WTC11 (cell line): Measurements from ENCODE around the gene TSPAN10. TPM values are rescaled to one million over a fixed set of nuclear protein-coding genes. Genes with fewer than 3 reads are reported as not detected.

Experiments
- ATAC-seq: fragments of 200-7000 bp; cut with Tn5 transposase; 2 replicates; pipeline ENCODE4 v1.10.0; 2021; ENCODE audit warnings: mild to moderate bottlenecking, moderate library complexity
- CTCF ChIA-PET: fragments of 300-600 bp; sonication (Branson Sonifier 250); formaldehyde crosslinking; loops from one replicate; lab custom pipeline; 2021; ENCODE audit warnings: antibody characterized with exemption; lab: Charles Lee
- POLR2A ChIA-PET: fragments of 350-600 bp; sonication (Branson Sonifier 250); formaldehyde crosslinking; loops from one replicate; lab custom pipeline; 2021; ENCODE audit warnings: antibody characterized with exemption; lab: Charles Lee
- DNase-seq: peaks from one replicate; pipeline ENCODE4 v3.0.0; 2021; ENCODE audit warnings: low spot score
- H3K27ac Mint-ChIP-seq: 2 replicates; pipeline ENCODE4 v1.8.0; 2021; ENCODE audit warnings: mixed read lengths
- H3K27me3 Mint-ChIP-seq: 2 replicates; pipeline ENCODE4 v1.8.0; 2021; ENCODE audit warnings: low read depth, mild to moderate bottlenecking, moderate library complexity, mixed read lengths
- H3K36me3 Mint-ChIP-seq: 2 replicates; pipeline ENCODE4 v1.8.0; 2021; ENCODE audit warnings: mixed read lengths
- H3K4me1 Mint-ChIP-seq: 2 replicates; pipeline ENCODE4 v1.8.0; 2022; ENCODE audit warnings: mixed read lengths
- H3K4me3 Mint-ChIP-seq: 2 replicates; pipeline ENCODE4 v1.8.0; 2021; ENCODE audit warnings: mild to moderate bottlenecking, moderate library complexity, mixed read lengths
- H3K9me3 Mint-ChIP-seq: 2 replicates; pipeline ENCODE4 v1.8.0; 2021; ENCODE audit warnings: mixed read lengths
- AR ChIP-seq: fragments of 250-450 bp; sonication (Bioruptor Pico); IDR thresholded peaks from 2 replicates; pipeline ENCODE4 v1.9.0; 2021; ENCODE audit warnings: mild to moderate bottlenecking
- CBFB ChIP-seq: sonication (generic); formaldehyde crosslinking; IDR thresholded peaks from 2 replicates; pipeline ENCODE4 v1.8.1; 2022; ENCODE audit warnings: mild to moderate bottlenecking, low read depth, missing genetic modification reagents
- ELF4 ChIP-seq: sonication (generic); formaldehyde crosslinking; IDR thresholded peaks from 2 replicates; pipeline ENCODE4 v1.8.1; 2022; ENCODE audit warnings: low read depth, mild to moderate bottlenecking, moderate library complexity, missing genetic modification reagents
- EMX1 ChIP-seq: fragments of 250-450 bp; sonication (Bioruptor Pico); IDR thresholded peaks from 2 replicates; pipeline ENCODE4 v1.8.0; 2021; ENCODE audit warnings: mild to moderate bottlenecking
- ETV6 ChIP-seq: sonication (generic); formaldehyde crosslinking; IDR thresholded peaks from 2 replicates; pipeline ENCODE4 v1.8.1; 2022; ENCODE audit warnings: mild to moderate bottlenecking, missing genetic modification reagents
- FOXK1 ChIP-seq: sonication (generic); formaldehyde crosslinking; IDR thresholded peaks from 2 replicates; pipeline ENCODE4 v1.8.0; 2022; ENCODE audit warnings: mild to moderate bottlenecking, moderate library complexity, missing genetic modification reagents
- GABPB1 ChIP-seq: sonication (generic); formaldehyde crosslinking; IDR thresholded peaks from 2 replicates; pipeline ENCODE4 v1.8.1; 2023; ENCODE audit warnings: mild to moderate bottlenecking, missing genetic modification reagents
- GRHL2 ChIP-seq: fragments of 250-450 bp; sonication (Bioruptor Pico); IDR thresholded peaks from 2 replicates; pipeline ENCODE4 v1.8.0; 2022; ENCODE audit warnings: mild to moderate bottlenecking, moderate library complexity; ENCODE audit not compliant: insufficient replicate concordance, severe bottlenecking
- MLX ChIP-seq: sonication (generic); formaldehyde crosslinking; IDR thresholded peaks from 2 replicates; pipeline ENCODE4 v1.8.1; 2023; ENCODE audit warnings: mild to moderate bottlenecking, missing genetic modification reagents, moderate library complexity
- OVOL2 ChIP-seq: fragments of 250-450 bp; sonication (Bioruptor Pico); IDR thresholded peaks from 2 replicates; pipeline ENCODE4 v1.9.0; 2021; ENCODE audit warnings: mild to moderate bottlenecking, borderline replicate concordance
- SOX15 ChIP-seq: fragments of 250-450 bp; sonication (Bioruptor Pico); IDR thresholded peaks from 2 replicates; pipeline ENCODE4 v1.9.0; 2021; ENCODE audit warnings: mild to moderate bottlenecking
- TCF7 ChIP-seq: sonication (generic); formaldehyde crosslinking; IDR thresholded peaks from 2 replicates; pipeline ENCODE4 v1.8.0; 2022; ENCODE audit warnings: mild to moderate bottlenecking, low read depth, missing genetic modification reagents, moderate library complexity
- ZBTB21 ChIP-seq: sonication (generic); formaldehyde crosslinking; IDR thresholded peaks from 2 replicates; pipeline ENCODE4 v1.8.1; 2023; ENCODE audit warnings: mild to moderate bottlenecking, missing genetic modification reagents, borderline replicate concordance
- ZNF425 ChIP-seq: fragments of 250-450 bp; sonication (Bioruptor Pico); conservative IDR thresholded peaks from 2 replicates; pipeline ENCODE4 v1.9.0; 2021; ENCODE audit warnings: mild to moderate bottlenecking
- total RNA-seq: library from RNA; stranded (reverse); gene quantifications from 3 replicates; pipeline ENCODE4 v1.2.3, GENCODE V29; 2021
- TF ChIP-seq, protein P1 (sequence below): sonication (generic); formaldehyde crosslinking; IDR thresholded peaks from 2 replicates; pipeline ENCODE4 v1.8.0; 2023; ENCODE audit warnings: missing genetic modification reagents, mild to moderate bottlenecking, borderline replicate concordance
- TF ChIP-seq, protein P2 (sequence below): fragments of 250-450 bp; sonication (Bioruptor Pico); IDR thresholded peaks from 2 replicates; pipeline ENCODE4 v1.9.0; 2021; ENCODE audit warnings: moderate library complexity, mild to moderate bottlenecking, inconsistent platforms, borderline replicate concordance
- TF ChIP-seq, protein P3 (sequence below): sonication (generic); formaldehyde crosslinking; IDR thresholded peaks from 2 replicates; pipeline ENCODE4 v1.8.1; 2023; ENCODE audit warnings: mild to moderate bottlenecking, missing genetic modification reagents, moderate library complexity
- TF ChIP-seq, protein P4 (sequence below): sonication (generic); formaldehyde crosslinking; IDR thresholded peaks from 2 replicates; pipeline ENCODE4 v1.8.0; 2023; ENCODE audit warnings: missing genetic modification reagents

The TSPAN10 gene
- total RNA-seq, 1 experiment from 2014 or later: 1.5 TPM

DNA sequence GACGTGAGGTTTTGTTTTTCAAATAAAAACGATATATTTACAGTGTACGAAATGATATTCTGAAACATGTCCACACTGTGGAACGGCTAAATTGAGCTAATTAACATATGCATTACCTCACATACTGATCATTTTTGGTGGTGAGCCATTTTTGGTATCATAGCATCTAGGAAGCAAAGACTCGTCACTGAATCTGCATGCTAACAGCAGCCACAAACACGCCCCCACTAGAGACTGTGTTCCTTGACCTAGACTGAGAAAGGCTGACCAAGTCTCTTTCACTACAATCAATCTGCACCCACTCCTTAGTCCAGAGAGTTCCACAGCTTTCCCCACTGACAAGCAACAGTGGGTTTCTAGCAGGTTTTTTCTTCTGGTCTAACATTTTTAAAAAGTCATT, 29.6 kb upstream of the TSPAN10 start (continued):
- TF ChIP-seq MLX: no peak
- no peak for TF ChIP-seq ELF4 (CRISPR knock-in tag)

DNA sequence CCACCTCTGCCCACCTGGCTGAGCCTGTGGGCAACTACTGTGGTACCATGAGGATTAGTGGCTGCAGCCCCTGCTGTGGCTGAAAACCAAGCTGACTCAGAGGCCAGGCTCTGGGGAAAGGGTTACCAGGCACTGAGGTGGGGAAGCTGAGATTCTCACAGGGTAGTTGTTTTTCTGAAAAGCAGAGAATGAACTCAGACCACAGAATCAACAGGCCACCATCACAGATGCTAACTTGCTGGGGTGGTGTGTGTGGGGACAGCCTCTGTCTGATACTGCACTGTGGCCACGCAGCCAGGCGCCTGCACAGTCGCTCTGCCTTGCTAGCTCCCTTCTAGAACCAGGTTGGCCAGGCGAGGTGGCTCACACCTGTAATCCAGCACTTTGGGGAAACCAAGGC, 28.9 kb upstream of the TSPAN10 start:
- ATAC-seq (no peak), DNase-seq (no peak)
- no peaks in the 10 kb centered on the region for H3K4me1 Mint-ChIP-seq
- ChIA-PET POLR2A (no interaction called here), CTCF (no interaction called here)
- H3K36me3 Mint-ChIP-seq: peaks cover 63% of the 10 kb centered on the region
- TF ChIP-seq, protein P1, sequence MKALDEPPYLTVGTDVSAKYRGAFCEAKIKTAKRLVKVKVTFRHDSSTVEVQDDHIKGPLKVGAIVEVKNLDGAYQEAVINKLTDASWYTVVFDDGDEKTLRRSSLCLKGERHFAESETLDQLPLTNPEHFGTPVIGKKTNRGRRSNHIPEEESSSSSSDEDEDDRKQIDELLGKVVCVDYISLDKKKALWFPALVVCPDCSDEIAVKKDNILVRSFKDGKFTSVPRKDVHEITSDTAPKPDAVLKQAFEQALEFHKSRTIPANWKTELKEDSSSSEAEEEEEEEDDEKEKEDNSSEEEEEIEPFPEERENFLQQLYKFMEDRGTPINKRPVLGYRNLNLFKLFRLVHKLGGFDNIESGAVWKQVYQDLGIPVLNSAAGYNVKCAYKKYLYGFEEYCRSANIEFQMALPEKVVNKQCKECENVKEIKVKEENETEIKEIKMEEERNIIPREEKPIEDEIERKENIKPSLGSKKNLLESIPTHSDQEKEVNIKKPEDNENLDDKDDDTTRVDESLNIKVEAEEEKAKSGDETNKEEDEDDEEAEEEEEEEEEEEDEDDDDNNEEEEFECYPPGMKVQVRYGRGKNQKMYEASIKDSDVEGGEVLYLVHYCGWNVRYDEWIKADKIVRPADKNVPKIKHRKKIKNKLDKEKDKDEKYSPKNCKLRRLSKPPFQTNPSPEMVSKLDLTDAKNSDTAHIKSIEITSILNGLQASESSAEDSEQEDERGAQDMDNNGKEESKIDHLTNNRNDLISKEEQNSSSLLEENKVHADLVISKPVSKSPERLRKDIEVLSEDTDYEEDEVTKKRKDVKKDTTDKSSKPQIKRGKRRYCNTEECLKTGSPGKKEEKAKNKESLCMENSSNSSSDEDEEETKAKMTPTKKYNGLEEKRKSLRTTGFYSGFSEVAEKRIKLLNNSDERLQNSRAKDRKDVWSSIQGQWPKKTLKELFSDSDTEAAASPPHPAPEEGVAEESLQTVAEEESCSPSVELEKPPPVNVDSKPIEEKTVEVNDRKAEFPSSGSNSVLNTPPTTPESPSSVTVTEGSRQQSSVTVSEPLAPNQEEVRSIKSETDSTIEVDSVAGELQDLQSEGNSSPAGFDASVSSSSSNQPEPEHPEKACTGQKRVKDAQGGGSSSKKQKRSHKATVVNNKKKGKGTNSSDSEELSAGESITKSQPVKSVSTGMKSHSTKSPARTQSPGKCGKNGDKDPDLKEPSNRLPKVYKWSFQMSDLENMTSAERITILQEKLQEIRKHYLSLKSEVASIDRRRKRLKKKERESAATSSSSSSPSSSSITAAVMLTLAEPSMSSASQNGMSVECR: no peak
- no peak for TF ChIP-seq GRHL2 (CRISPR knock-in tag)
- no peak for TF ChIP-seq AR
- TF ChIP-seq FOXK1 (CRISPR knock-in tag): no peak
- no peak for TF ChIP-seq GABPB1 (CRISPR knock-in tag)
- no peak for TF ChIP-seq EMX1 (CRISPR knock-in tag)
- TF ChIP-seq, protein P2, sequence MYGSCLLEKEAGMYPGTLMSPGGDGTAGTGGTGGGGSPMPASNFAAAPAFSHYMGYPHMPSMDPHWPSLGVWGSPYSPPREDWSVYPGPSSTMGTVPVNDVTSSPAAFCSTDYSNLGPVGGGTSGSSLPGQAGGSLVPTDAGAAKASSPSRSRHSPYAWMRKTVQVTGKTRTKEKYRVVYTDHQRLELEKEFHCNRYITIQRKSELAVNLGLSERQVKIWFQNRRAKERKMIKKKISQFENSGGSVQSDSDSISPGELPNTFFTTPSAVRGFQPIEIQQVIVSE (CRISPR knock-in tag): no peak
- no peak for TF ChIP-seq ZBTB21
- TF ChIP-seq, protein P3, sequence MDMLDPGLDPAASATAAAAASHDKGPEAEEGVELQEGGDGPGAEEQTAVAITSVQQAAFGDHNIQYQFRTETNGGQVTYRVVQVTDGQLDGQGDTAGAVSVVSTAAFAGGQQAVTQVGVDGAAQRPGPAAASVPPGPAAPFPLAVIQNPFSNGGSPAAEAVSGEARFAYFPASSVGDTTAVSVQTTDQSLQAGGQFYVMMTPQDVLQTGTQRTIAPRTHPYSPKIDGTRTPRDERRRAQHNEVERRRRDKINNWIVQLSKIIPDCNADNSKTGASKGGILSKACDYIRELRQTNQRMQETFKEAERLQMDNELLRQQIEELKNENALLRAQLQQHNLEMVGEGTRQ (CRISPR knock-in tag): no peak
- no peak for TF ChIP-seq TCF7 (CRISPR knock-in tag)
- H3K4me3 Mint-ChIP-seq: no peak overlapping the region
- no peak overlapping the region for H3K27ac Mint-ChIP-seq
- H3K9me3 Mint-ChIP-seq: no peaks in the 10 kb centered on the region
- no peaks in the 10 kb centered on the region for H3K27me3 Mint-ChIP-seq

- POLR2A ChIA-PET: no interaction called here
- ATAC-seq (no peak), DNase-seq (no peak)
- Mint-ChIP-seq H3K4me3 (no peak overlapping the region), H3K36me3 (peaks cover 68% of the 10 kb centered on the region), H3K27ac (no peak overlapping the region), H3K4me1 (no peaks in the 10 kb centered on the region), H3K27me3 (no peaks in the 10 kb centered on the region), H3K9me3 (no peaks in the 10 kb centered on the region)
- CTCF ChIA-PET: no interaction called here
- TF ChIP-seq ZNF425: no peak
- TF ChIP-seq CBFB: no peak
- no peak for TF ChIP-seq ETV6 (CRISPR knock-in tag)
- TF ChIP-seq, protein P4, sequence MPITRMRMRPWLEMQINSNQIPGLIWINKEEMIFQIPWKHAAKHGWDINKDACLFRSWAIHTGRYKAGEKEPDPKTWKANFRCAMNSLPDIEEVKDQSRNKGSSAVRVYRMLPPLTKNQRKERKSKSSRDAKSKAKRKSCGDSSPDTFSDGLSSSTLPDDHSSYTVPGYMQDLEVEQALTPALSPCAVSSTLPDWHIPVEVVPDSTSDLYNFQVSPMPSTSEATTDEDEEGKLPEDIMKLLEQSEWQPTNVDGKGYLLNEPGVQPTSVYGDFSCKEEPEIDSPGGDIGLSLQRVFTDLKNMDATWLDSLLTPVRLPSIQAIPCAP (CRISPR knock-in tag): no peak
- TF ChIP-seq AR: no peak
- TF ChIP-seq SOX15 (CRISPR knock-in tag): no peak
- no peak for TF ChIP-seq OVOL2 (CRISPR knock-in tag)
- no peak for TF ChIP-seq ZBTB21
Measured at GRCh38 chr17:81608605-81609004, 28.4 kb upstream of the TSPAN10 start.
